HG02943 (cell line): ENCODE results near the gene ANKFN1.
"Not testable (repeated sequence)": the region's sequence is repeated elsewhere in the genome, so short reads cannot be mapped to it uniquely, and the experiment has no call there.

ENCODE experiments used
- ATAC-seq: cut with Tn5 transposase; IDR thresholded peaks from one replicate; pipeline ENCODE4 v1.9.1; 2021; ENCODE audit warnings: mild to moderate bottlenecking, low read depth, moderate library complexity; ENCODE audit not compliant: unreplicated experiment

Gene ANKFN1

DNA sequence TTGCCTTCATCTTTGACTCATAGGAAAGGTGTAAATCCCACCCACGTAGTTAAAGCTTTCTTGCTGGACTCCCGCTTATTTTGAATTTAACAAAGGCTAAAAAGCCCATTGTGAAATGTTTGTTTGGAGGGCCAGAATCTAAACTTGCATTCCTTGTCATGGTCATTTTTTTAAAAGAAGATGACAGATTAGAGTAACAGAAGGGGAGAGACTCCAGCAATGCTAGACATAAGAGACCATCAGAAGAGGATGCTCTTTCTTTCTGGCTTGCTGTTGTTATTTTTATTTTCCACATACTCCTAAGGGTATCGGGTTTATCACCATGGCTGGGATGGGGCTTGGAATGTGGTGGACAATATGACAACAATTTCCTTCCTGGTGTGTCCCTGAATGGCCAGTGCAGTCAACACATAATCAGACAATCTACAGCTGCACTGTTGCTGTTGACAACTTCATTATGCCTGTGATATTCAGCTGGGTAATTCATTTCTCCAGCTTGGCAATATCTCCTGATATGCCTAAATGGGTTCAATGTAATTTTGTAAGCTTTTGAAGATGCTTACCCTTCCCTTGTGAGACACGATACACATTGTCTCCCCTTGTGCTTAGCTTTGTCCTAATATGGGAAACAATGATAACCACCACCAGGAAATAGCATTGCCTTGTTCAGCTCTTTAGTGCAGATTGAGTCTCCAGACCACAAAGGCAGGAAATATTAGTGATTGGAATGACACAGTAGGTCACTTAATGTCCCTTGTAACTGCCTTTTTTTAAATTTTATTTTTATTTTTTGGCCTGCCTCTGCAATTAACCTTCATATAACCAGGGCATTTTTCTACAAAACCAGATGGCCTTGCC is 164.3 kb downstream of the ANKFN1 start:
- no peak for ATAC-seq

GRCh38 chr17:56319531-56319930 is 166.3 kb downstream of the ANKFN1 start:
- no peak for ATAC-seq

- no peak for ATAC-seq
Measured at GRCh38 chr17:56320443-56320842, 167.2 kb downstream of the ANKFN1 start.

GRCh38 chr17:56322991-56323390 is 169.7 kb downstream of the ANKFN1 start:
- ATAC-seq, result no peak

DNA sequence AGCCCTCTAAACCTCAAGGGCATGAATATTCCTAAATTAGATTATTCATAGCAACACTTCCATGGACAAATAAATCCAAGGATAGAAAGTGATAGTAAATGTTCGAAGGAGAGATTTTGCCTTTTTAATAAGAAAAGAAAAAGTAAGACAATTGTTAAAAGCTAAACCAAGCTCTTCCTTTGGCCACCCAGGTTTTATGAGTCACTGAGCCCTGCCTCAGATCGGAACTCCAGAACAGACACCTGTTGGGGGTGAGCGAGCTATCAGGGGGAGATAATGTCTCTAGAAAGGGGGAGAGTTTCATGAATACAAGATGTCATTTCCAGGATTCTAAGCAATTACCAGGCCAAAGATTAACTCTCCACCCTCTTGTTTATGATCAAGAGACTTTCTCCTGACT is 171.4 kb downstream of the ANKFN1 start:
- no peak for ATAC-seq

DNA sequence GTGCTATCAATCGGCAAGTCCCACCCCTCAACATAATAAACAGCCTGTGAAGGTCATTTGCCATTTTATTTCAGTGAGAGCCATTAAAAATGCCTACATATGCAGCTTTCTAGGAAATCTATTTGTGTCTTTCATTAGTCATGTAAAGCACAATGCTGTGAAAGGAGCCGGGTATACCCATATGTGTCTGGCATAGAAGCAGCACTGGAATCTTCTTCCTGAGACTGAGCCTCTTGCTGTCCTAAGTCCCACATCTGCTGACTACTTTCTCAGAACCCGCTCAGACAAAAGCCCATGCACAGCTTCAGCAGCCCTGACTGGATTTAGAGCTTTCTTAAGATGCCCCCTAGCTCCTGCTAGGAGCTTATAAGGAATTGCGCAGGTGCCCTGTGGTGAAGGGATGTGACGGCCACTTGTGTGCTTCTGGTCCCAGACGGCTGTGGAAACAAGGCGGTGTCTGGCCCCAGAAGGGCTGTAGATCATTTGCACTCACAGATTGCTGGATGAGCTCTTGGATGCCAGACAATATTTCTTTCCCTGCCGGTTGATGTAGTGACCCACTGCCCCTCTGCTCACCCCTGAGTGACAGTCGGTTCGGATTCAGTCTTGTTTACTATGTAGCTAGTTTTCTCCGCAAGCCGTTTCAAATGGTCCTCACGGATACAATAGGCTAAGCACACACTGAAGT is 172.2 kb downstream of the ANKFN1 start:
- no peak for ATAC-seq

DNA sequence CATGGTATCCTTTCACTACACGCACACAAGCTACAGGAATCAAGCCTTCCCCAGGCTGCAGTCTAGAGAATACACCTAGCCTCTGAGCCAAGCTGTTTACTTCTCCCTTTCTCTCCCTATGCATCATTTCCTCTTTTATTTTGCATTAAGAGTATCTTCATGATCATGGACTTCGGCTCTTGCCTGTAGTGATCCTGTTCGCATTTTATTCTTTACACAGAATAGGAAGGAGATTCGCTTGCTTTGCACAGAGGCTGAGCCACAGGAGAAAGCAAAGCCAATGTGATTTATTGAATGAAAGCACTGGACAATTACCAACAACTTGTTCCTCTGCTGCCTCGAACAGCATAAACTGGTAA is 172.7 kb downstream of the ANKFN1 start:
- no peak for ATAC-seq

DNA sequence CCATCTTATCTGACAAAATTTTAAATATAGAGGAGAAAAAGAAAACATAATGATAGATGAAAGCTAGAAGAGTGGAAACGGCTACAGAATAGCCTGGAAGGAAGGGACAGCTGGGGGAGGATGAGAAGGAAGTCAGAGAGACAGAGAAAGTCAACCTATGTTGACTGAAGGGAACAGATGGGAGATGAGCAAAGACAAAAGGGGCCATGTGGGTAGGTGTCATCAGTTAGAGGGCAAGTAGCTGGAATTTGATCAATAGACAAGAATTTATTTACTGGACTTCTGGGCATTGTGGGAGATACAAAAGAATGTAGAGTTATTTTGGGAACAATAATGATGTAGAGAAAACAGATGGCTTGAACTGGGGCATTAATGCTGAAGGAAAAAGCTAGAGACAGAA is 194.4 kb downstream of the ANKFN1 start:
- ATAC-seq, result no peak

GRCh38 chr17:56350592-56350991 is 197.3 kb downstream of the ANKFN1 start:
- ATAC-seq, result no peak

- ATAC-seq, result no peak
Measured at GRCh38 chr17:56351675-56352074, 198.4 kb downstream of the ANKFN1 start.

- ATAC-seq, result no peak
Measured at GRCh38 chr17:56358651-56359050, 205.4 kb downstream of the ANKFN1 start.

GRCh38 chr17:56359518-56359917 is 206.2 kb downstream of the ANKFN1 start:
- ATAC-seq, result no peak

GRCh38 chr17:56367366-56367765 is 214.1 kb downstream of the ANKFN1 start:
- no peak for ATAC-seq

DNA sequence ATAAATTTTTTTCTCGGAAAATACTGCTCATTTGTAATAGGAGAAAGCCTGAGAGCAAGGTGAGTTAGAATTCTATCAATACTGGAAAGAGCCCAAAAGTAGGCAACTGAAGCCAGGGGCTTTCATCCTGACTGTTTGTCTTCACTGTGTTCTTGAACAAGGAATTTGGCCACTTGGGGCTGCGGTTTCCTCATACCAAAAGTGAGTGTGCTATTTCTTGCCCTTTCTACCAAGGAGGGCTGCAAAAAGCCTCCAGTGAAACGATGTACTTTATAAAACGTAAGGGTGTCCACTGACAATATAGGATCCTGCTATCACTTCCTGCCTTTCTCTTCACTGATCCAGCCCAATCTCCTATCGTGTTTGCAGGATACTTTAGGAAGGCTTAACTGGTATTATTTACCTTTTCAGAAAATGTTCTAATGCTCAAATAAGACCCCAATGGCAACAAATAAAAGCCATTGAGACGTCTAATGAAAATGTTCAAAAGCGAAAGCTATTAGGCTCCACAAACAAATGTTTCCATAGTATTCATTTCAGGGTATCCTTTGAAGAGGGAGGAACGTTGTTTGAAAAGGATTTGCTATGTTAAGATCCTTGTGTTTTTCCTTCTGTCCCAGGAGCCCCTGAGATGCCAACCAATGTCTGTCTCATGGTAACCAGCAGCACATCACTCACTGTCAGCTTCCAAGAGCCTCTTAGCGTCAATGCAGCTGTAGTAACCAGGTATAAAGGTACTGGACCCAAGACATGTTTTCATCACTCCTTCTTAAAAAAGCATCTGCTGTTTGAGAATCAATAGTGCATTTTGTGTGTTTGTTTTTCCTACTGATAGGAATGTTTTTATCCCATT is 220.9 kb downstream of the ANKFN1 start:
- ATAC-seq, result no peak

DNA sequence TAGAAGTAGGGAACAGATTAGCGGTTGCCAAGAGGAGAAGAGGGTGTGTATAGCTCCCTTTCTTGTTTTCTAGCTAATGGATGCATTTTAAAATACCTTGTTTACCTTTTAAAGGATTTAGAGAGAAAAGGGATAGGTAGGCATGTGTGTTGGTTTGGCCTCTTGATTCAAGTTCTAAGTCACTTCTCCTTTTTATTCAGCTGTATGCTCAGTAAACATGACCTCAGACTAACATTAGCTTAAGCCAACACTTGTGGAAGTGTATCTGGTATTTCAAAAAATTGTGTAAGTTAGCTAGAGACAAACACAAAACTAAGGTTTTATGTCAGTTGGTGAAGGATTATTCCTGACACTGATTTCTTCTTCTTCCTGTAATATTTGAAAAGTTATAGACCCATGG is 236.1 kb downstream of the ANKFN1 start:
- no peak for ATAC-seq

GRCh38 chr17:56392321-56392720 is 239.0 kb downstream of the ANKFN1 start:
- no peak for ATAC-seq

DNA sequence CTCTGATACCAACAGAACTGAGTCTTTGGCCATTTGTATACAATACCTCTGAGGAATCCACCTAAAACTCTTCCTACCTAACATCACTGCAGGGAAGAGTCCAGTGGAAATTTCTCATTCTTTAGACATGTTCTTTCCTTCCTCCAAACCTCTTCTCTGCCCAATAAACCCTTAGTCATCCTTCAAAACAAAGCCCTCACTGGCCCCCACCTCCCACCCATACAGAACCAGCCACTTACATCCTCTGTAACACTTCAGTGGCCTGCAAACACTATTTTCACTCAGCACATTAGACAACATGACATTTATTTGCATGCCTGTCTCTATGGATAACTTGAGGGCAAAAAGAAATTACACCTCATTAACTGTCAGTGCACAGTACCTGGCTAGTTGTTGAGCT is 239.9 kb downstream of the ANKFN1 start:
- no peak for ATAC-seq

DNA sequence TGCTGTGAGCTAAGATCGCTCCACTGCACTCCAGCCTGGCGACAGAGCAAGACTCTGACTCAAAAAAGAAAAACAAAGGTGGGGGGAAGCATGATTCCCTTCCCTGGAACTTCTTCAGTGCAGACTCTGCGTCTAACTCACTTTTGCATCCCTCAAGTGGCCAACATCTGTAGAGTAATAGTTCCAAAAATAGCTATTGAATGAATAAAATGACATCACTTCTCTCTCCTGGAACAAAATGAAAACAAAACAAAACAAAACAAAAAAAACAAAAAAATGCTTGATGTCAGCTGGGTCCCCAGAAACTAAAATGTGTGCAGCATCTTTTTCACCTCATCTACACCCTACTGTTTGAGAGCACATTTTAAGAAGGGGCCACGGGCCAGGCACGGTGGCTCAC is 242.5 kb downstream of the ANKFN1 start:
- no peak for ATAC-seq

DNA sequence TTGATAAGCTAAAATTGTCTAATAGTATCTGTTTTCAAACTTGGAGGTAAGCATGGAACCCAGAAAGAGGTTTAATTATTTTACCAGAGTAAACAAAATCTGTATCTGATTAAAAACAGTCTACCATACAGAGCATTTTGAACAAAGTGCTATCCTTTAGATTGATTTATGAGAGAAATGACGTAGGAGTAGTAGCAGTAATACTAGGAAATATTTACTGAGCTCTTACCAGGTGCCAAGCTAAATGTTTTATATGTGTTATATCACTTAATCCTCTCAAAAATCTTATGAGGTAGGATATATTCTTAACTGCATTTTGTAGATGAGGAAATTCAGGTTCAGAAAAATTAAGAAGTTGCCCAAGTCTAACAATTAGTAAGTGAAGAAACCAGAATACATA is 253.8 kb downstream of the ANKFN1 start:
- no peak for ATAC-seq

DNA sequence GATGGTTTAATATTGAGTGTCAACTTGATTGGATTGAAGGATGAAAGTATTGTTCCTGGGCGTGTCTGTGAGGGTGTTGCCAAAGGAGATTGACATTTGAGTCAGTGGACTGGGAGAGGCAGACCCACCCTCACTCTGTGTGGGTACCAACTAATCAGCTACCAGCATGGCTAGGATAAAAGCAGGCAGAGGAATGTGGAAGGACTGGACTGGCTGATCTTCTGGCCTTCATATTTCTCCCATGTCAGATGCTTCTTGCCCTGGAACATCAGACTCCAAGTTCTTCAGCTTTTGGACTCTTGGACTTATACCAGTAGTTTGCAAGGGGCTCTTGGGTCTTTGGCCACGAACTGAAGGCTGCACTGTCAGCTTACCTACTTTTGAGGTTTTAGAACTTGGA is 259.1 kb downstream of the ANKFN1 start:
- ATAC-seq, result not testable (repeated sequence)

- no peak for ATAC-seq
Measured at GRCh38 chr17:56416682-56417351, 263.5 kb downstream of the ANKFN1 start.
